ENCODE results near the gene CTSK.

CTSK gene

GRCh38 chr1:150753416-150753815 is 54.6 kb downstream of the CTSK start:
- DNase-seq, result no peak

- no peak for DNase-seq
Measured at GRCh38 chr1:150751443-150751842, 56.6 kb downstream of the CTSK start.

GRCh38 chr1:150749720-150750311 is 58.2 kb downstream of the CTSK start:
- no peak for DNase-seq

DNA sequence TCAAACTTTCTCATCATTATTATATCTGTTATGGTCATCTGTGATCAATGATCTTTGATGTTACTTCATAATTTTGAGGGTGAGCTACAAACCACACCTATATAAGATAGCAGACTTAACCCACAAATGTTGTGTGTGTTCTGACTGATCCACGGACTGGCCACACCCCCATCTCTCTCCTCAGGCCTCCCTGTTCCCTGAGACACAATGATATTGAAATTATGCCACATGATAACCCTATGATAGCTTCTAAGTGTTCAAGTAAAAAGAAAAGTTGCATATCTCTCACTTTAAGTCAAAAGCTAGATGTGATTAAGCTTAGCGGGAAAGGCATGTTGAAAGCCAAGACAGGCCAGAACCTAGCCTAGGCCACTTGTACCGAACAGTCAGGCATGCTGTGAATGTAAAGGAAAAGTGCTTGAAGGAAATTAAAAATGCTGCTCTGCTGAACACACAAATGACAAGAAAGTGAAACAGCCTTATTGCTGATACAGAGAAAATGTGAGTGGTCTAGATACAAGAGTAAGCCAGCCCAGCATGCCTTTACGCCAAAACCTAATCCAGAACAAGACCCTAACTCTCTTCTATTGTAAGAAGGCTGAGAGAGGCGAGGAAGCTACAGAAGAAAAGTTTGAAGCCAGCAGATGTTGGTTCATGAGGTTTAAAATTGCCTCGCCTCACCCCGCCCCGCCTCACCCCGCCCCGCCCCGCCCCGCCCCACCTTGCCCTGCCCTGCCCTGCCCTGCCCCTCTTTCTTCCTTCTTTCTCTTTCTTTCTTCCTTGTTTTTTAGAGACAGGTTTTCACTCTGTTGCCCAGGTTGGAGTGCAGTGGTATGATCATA is 59.0 kb downstream of the CTSK start:
- no peak for DNase-seq

All from fibroblast of skin of right quadriceps (primary cell).